HepG2 (cell line): ENCODE results near the gene FNDC10. TPM values are rescaled to one million over a fixed set of nuclear protein-coding genes. Genes with fewer than 3 reads are reported as not detected.

Experiments
- ATAC-seq: fragments of 200-7000 bp; cut with Tn5 transposase; 3 replicates; pipeline ENCODE4 v1.9.1; 2020; ENCODE audit warnings: mild to moderate bottlenecking, moderate library complexity
- BruUV-seq: library from RNA; stranded (reverse); fragments of 400-500 nt; replicated peaks from 2 replicates; lab custom pipeline; 2021; lab: Mats Ljungman, UMichigan
- CTCF ChIA-PET: fragments of 300-600 bp; formaldehyde crosslinking; extraction: SDS; loops from one replicate; lab custom pipeline; 2021; ENCODE audit warnings: low total read pairs, inconsistent platforms, low intra/inter-chr PET ratio; lab: Yijun Ruan, JAX
- POLR2A ChIA-PET: fragments of 350-600 bp; sonication (Branson Sonifier 250); formaldehyde crosslinking; loops from one replicate; lab custom pipeline; 2020; ENCODE audit warnings: antibody characterized with exemption, inconsistent platforms; lab: Yijun Ruan, JAX
- DNase-seq: peaks from one replicate; pipeline ENCODE4 v3.0.0-alpha.2; 2015; ENCODE audit warnings: low spot score
- FAIRE-seq: peaks from 3 replicates; lab custom pipeline; 2011; peaks lifted over from hg19 to GRCh38; lab: Jason Lieb, UNC
- H2AFZ ChIP-seq: one replicate; pipeline ENCODE4 v1.6.1; 2011; ENCODE audit warnings: low read length, inconsistent platforms
- H3K27ac ChIP-seq: fragments of 300-600 bp; 3 replicates; pipeline ENCODE4 v1.8.0; 2011; ENCODE audit warnings: mixed run types, mild to moderate bottlenecking, mixed read lengths, low read length, inconsistent platforms; ENCODE audit not compliant: insufficient read depth; ENCODE audit errors: extremely low read length
- H3K27me3 ChIP-seq, 2 experiments: fragments of 200-600 bp in 1 of 2; 2 replicates in 1 of 2; 3 replicates in 1 of 2; pipeline versions ENCODE4 v1.6.0 to v1.8.0; 2011; ENCODE audit warnings: low read length in 2 of 2, mild to moderate bottlenecking in 2 of 2, moderate library complexity in 2 of 2, inconsistent platforms in 1 of 2; ENCODE audit not compliant: insufficient read depth in 2 of 2, control insufficient read depth in 1 of 2
- H3K36me3 ChIP-seq, 2 experiments: fragments of 200-600 bp in 1 of 2; replicated peaks in 1 of 2; 2 replicates in 1 of 2; 3 replicates in 1 of 2; pipeline versions ENCODE4 v1.5.1 to v1.8.0; 2011; ENCODE audit warnings: low read length in 2 of 2, inconsistent platforms in 1 of 2; ENCODE audit not compliant: insufficient read depth in 2 of 2, control insufficient read depth in 1 of 2
- H3K4me1 ChIP-seq: 2 replicates; pipeline ENCODE4 v1.5.1; 2012; ENCODE audit warnings: low read length, inconsistent platforms; ENCODE audit not compliant: insufficient read depth
- H3K4me2 ChIP-seq: 2 replicates; pipeline ENCODE4 v1.6.0; 2011; ENCODE audit warnings: low read depth, low read length, inconsistent platforms
- H3K4me3 ChIP-seq, 3 experiments: fragments of 200-600 bp in 1 of 3; sonication (generic), shearing (Covaris generic) in 1 of 3; replicated peaks in 1 of 3; 2 replicates each; pipeline ENCODE4 v1.5.1; 2011 to 2016; ENCODE audit warnings: low read length in 3 of 3, inconsistent platforms in 2 of 3, low read depth in 2 of 3, mild to moderate bottlenecking in 2 of 3, control low read depth in 1 of 3, mixed read lengths in 1 of 3; ENCODE audit not compliant: insufficient read depth in 1 of 3
- H3K79me2 ChIP-seq: one replicate; pipeline ENCODE4 v1.6.1; 2011; ENCODE audit warnings: low read length, inconsistent platforms; ENCODE audit not compliant: insufficient read depth
- H3K9ac ChIP-seq: 2 replicates; pipeline ENCODE4 v1.6.0; 2011; ENCODE audit warnings: mild to moderate bottlenecking, low read depth, low read length, inconsistent platforms; ENCODE audit not compliant: insufficient read depth
- H3K9me3 ChIP-seq: 2 replicates; pipeline ENCODE4 v1.5.1; 2012; ENCODE audit warnings: mild to moderate bottlenecking, low read length
- H4K20me1 ChIP-seq: 2 replicates; pipeline ENCODE4 v1.6.0; 2011; ENCODE audit warnings: inconsistent platforms, mild to moderate bottlenecking, low read length, moderate library complexity; ENCODE audit not compliant: insufficient read depth
- ARHGAP35 ChIP-seq: sonication (generic); formaldehyde crosslinking; IDR thresholded peaks from 2 replicates; pipeline ENCODE4 v1.9.0; 2022; ENCODE audit warnings: mild to moderate bottlenecking, inconsistent platforms, moderate library complexity, missing genetic modification reagents, borderline replicate concordance
- ARNT ChIP-seq: fragments of 450-650 bp; IDR thresholded peaks from 2 replicates; pipeline ENCODE4 v1.6.1; 2017
- CC2D1A ChIP-seq: sonication (generic); formaldehyde crosslinking; IDR thresholded peaks from 2 replicates; pipeline ENCODE4 v1.8.1; 2023; ENCODE audit warnings: mild to moderate bottlenecking, missing genetic modification reagents
- MAZ ChIP-seq, 2 experiments: sonication (generic) in 1 of 2; formaldehyde crosslinking in 1 of 2; IDR thresholded peaks; 2 replicates each; pipeline versions ENCODE4 v1.5.0 to v1.6.1; 2012 to 2020; ENCODE audit warnings: low read depth in 2 of 2, mild to moderate bottlenecking in 2 of 2, borderline replicate concordance in 1 of 2, improper control_type of control experiment in 1 of 2, low read length in 1 of 2, missing genetic modification reagents in 1 of 2, moderate library complexity in 1 of 2
- MIER2 ChIP-seq: IDR thresholded peaks from 2 replicates; pipeline ENCODE4 v1.6.1; 2016; ENCODE audit warnings: missing biosample characterization, missing genetic modification reagents
- NAIF1 ChIP-seq: sonication (generic); formaldehyde crosslinking; IDR thresholded peaks from 2 replicates; pipeline ENCODE4 v1.5.0; 2020; ENCODE audit warnings: mild to moderate bottlenecking, missing genetic modification reagents, borderline replicate concordance
- RARG ChIP-seq: sonication (generic); formaldehyde crosslinking; IDR thresholded peaks from 2 replicates; pipeline ENCODE4 v1.4.0; 2020; ENCODE audit warnings: low read depth, mild to moderate bottlenecking, missing genetic modification reagents
- WGBS: methylation state at CpG from one replicate; pipeline ENCODE4 v1.1.6; 2017; ENCODE audit warnings: low lambda C conversion rate; 5-methylcytosine and 5-hydroxymethylcytosine counted together
- in situ Hi-C: cut with HindIII; loops from 2 replicates; pipeline ENCODE4 v1.10.0; 2017; ENCODE audit warnings: low pct_unique_long_range_greater_than_20kb; ENCODE audit not compliant: extremely low pct_ligation_motif_present
- intact Hi-C: fragments of 100-400 bp; cut with micrococcal nuclease; formaldehyde crosslinking; loops from one replicate; pipeline ENCODE4 v1.10.0; 2022; ENCODE audit not compliant: unreplicated experiment
- polyA plus RNA-seq, 8 experiments: library from polyadenylated mRNA; depleted of rRNA in 3 of 8; stranded (reverse) in 7 of 8; unstranded in 1 of 8; fragments of >200 nt; fragmentation: Illumina TruSeq in 4 of 8; extraction: Trizol in 4 of 8; gene quantifications; 2 replicates each; pipeline versions ENCODE4 v1.2.1 to v1.2.3, GENCODE V29; 2011 to 2016; ENCODE audit warnings: low read depth in 4 of 8, missing spikeins in 1 of 8, mixed read lengths in 1 of 8; ENCODE audit not compliant: insufficient read depth in 1 of 8
- total RNA-seq, 5 experiments: library from RNA; depleted of rRNA; stranded (reverse); fragments of >200 nt; fragmentation: Illumina TruSeq; extraction: Trizol; gene quantifications; 2 replicates each; pipeline ENCODE4 v1.2.3, GENCODE V29; 2016; ENCODE audit warnings: low read depth in 1 of 5
- TF ChIP-seq, protein P1 (sequence below): sonication (generic); formaldehyde crosslinking; IDR thresholded peaks from 2 replicates; pipeline ENCODE4 v1.8.0; 2022; ENCODE audit warnings: missing genetic modification reagents, low read depth, mild to moderate bottlenecking, borderline replicate concordance
- TF ChIP-seq, protein P2 (sequence below): sonication (generic); formaldehyde crosslinking; IDR thresholded peaks from 2 replicates; pipeline ENCODE4 v1.4.0; 2020; ENCODE audit warnings: mild to moderate bottlenecking, missing genetic modification reagents
- TF ChIP-seq, protein P3 (sequence below): sonication (generic); formaldehyde crosslinking; IDR thresholded peaks from 2 replicates; pipeline ENCODE4 v1.4.0; 2020; ENCODE audit warnings: missing genetic modification reagents
- TF ChIP-seq, protein P4 (sequence below): sonication (generic); formaldehyde crosslinking; IDR thresholded peaks from 2 replicates; pipeline ENCODE4 v1.4.0; 2020; ENCODE audit warnings: missing genetic modification reagents
- TF ChIP-seq, protein P5 (sequence below): sonication (generic); formaldehyde crosslinking; IDR thresholded peaks from 2 replicates; pipeline ENCODE4 v1.5.0; 2020; ENCODE audit warnings: mild to moderate bottlenecking, missing genetic modification reagents

The FNDC10 gene
- total and polyA plus RNA-seq, 2 of the 13 experiments (the other 11 are each of a cell fraction or from before 2014, with no cell fraction given) = 2.2 to 2.5 TPM

DNA sequence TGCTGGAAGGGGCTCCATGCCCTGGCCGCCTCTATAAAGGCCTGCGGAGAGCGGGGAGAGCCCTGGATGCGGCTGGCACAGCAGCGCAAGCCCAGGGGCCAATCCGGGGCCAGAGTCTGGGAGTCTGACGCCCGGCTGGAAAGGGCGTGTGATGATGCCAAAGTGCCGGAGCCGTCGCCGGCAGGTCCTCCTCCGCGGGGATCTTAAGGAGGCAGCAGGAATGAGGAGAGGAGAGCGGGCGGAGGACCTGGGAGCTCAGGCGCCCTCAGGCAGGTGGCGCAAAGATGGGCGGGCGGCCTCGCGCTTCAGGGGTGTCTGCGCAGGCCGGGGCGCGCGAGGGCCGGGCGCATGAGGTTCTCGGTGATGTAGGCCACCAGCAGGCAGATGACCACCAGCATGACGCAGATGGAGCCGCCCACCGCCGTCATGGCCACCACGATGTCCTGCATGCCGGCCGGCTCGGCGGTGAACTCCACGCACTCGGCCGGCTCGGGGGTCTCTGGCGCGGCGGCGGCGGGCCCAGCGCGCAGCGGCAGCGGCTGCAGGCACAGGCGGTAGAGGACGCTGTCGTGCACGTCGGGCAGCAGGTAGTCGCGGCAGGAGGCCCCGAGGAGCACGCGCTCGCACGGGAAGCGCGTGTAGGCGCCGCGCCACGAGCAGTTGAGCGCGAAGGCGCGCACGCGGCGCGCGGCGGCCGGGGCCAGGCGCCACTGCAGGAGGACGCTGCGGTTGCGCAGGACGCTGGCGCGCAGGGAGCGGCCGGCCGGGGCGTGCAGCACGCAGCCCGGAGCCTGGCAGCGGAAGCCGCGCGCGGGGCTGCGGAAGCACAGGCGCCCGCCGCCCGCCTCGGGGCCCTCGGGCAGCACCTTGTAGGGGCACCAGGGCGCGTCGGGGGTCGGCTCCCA, 653 bp downstream of the FNDC10 start (continued):
- TF ChIP-seq, protein P1, sequence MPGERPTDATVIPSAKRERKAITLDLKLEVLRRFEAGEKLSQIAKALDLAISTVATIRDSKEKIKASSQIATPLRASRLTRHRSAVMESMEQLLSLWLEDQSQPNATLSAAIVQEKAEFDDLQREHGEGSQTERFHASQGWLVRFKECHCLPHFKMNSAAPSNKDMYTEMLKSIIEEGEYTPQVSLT = no peak

DNA sequence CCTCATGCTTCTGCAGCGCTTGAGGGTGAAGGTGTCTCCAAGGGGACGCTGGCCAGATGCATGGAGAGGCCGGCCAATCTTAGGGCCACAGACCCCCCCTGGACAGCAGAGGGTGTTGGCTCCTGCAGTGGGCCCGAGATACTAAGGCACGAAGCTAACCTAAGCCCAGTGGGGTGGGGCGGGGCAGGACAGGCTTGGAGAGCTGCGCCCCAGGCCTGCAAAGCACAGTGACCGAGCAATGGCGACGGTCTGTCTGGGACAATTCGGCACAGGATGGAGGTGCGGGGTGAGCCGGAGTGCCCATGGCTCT, 1.3 kb downstream of the FNDC10 start:
- no peaks in the 10 kb centered on the region for H3K36me3 ChIP-seq
- DNase-seq (no peak), ATAC-seq (no peak), FAIRE-seq (no peak)
- no peaks in the 10 kb centered on the region for H3K79me2 ChIP-seq
- H3K9ac ChIP-seq = no peak overlapping the region
- WGBS = 94% methylated on average over 10 of the region's 13 CpGs
- H2AFZ ChIP-seq = no peak overlapping the region
- peaks cover 11 to 41% of the 10 kb centered on the region in 2 experiments for H3K27me3 ChIP-seq
- H3K4me3 ChIP-seq = no peak overlapping the region; a peak in 1 of 6 replicates
- POLR2A ChIA-PET = no interaction called here
- no peaks in the 10 kb centered on the region for H4K20me1 ChIP-seq
- intact Hi-C loops = no loop called here
- H3K27ac ChIP-seq = no peak overlapping the region
- no peak overlapping the region for H3K4me2 ChIP-seq
- no TSS peak for BruUV-seq
- CTCF ChIA-PET = no interaction called here
- in situ Hi-C loops = no loop called here
- peaks cover 48% of the 10 kb centered on the region for H3K4me1 ChIP-seq
- H3K9me3 ChIP-seq = no peaks in the 10 kb centered on the region
- TF ChIP-seq NAIF1 (CRISPR knock-in tag) (no peak), MAZ (IDR thresholded peaks at IDR 0.05; ENCODE audit: borderline replicate concordance, low read depth, low read length) (no peak), MAZ (CRISPR knock-in tag; IDR thresholded peaks at IDR 0.05; ENCODE audit: low read depth) (no peak), CC2D1A (CRISPR knock-in tag) (no peak), ARNT (no peak), MIER2 (CRISPR knock-in tag) (no peak), RARG (CRISPR knock-in tag) (no peak), ARHGAP35 (CRISPR knock-in tag) (no peak)
- TF ChIP-seq, protein P2, sequence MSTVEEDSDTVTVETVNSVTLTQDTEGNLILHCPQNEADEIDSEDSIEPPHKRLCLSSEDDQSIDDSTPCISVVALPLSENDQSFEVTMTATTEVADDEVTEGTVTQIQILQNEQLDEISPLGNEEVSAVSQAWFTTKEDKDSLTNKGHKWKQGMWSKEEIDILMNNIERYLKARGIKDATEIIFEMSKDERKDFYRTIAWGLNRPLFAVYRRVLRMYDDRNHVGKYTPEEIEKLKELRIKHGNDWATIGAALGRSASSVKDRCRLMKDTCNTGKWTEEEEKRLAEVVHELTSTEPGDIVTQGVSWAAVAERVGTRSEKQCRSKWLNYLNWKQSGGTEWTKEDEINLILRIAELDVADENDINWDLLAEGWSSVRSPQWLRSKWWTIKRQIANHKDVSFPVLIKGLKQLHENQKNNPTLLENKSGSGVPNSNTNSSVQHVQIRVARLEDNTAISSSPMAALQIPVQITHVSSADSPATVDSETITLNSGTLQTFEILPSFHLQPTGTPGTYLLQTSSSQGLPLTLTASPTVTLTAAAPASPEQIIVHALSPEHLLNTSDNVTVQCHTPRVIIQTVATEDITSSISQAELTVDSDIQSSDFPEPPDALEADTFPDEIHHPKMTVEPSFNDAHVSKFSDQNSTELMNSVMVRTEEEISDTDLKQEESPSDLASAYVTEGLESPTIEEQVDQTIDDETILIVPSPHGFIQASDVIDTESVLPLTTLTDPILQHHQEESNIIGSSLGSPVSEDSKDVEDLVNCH (CRISPR knock-in tag) = no peak
- TF ChIP-seq, protein P3, sequence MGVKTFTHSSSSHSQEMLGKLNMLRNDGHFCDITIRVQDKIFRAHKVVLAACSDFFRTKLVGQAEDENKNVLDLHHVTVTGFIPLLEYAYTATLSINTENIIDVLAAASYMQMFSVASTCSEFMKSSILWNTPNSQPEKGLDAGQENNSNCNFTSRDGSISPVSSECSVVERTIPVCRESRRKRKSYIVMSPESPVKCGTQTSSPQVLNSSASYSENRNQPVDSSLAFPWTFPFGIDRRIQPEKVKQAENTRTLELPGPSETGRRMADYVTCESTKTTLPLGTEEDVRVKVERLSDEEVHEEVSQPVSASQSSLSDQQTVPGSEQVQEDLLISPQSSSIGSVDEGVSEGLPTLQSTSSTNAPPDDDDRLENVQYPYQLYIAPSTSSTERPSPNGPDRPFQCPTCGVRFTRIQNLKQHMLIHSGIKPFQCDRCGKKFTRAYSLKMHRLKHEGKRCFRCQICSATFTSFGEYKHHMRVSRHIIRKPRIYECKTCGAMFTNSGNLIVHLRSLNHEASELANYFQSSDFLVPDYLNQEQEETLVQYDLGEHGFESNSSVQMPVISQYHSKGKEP (CRISPR knock-in tag) = no peak
- TF ChIP-seq, protein P4, sequence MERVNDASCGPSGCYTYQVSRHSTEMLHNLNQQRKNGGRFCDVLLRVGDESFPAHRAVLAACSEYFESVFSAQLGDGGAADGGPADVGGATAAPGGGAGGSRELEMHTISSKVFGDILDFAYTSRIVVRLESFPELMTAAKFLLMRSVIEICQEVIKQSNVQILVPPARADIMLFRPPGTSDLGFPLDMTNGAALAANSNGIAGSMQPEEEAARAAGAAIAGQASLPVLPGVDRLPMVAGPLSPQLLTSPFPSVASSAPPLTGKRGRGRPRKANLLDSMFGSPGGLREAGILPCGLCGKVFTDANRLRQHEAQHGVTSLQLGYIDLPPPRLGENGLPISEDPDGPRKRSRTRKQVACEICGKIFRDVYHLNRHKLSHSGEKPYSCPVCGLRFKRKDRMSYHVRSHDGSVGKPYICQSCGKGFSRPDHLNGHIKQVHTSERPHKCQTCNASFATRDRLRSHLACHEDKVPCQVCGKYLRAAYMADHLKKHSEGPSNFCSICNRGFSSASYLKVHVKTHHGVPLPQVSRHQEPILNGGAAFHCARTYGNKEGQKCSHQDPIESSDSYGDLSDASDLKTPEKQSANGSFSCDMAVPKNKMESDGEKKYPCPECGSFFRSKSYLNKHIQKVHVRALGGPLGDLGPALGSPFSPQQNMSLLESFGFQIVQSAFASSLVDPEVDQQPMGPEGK (CRISPR knock-in tag) = no peak
- TF ChIP-seq, protein P5, sequence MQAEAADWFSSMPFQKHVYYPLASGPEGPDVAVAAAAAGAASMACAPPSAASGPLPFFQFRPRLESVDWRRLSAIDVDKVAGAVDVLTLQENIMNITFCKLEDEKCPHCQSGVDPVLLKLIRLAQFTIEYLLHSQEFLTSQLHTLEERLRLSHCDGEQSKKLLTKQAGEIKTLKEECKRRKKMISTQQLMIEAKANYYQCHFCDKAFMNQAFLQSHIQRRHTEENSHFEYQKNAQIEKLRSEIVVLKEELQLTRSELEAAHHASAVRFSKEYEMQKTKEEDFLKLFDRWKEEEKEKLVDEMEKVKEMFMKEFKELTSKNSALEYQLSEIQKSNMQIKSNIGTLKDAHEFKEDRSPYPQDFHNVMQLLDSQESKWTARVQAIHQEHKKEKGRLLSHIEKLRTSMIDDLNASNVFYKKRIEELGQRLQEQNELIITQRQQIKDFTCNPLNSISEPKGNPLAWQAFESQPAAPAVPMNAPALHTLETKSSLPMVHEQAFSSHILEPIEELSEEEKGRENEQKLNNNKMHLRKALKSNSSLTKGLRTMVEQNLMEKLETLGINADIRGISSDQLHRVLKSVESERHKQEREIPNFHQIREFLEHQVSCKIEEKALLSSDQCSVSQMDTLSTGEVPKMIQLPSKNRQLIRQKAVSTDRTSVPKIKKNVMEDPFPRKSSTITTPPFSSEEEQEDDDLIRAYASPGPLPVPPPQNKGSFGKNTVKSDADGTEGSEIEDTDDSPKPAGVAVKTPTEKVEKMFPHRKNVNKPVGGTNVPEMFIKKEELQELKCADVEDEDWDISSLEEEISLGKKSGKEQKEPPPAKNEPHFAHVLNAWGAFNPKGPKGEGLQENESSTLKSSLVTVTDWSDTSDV (CRISPR knock-in tag) = no peak
